H54 (cell line): Measurements from ENCODE around the gene BEND5.

ENCODE experiments used
- DNase-seq: peaks from one replicate; pipeline ENCODE4 v3.0.0; 2011; ENCODE audit warnings: low spot score, mixed read lengths; ENCODE audit not compliant: insufficient read length
- FAIRE-seq: peaks from 3 replicates; lab custom pipeline; 2011; peaks lifted over from hg19 to GRCh38; lab: Jason Lieb, UNC
- POLR2A ChIP-seq: IDR thresholded peaks from 2 replicates; pipeline ENCODE4 v1.6.1; 2011; ENCODE audit warnings: low read depth, mild to moderate bottlenecking, low read length

BEND5 gene

DNA sequence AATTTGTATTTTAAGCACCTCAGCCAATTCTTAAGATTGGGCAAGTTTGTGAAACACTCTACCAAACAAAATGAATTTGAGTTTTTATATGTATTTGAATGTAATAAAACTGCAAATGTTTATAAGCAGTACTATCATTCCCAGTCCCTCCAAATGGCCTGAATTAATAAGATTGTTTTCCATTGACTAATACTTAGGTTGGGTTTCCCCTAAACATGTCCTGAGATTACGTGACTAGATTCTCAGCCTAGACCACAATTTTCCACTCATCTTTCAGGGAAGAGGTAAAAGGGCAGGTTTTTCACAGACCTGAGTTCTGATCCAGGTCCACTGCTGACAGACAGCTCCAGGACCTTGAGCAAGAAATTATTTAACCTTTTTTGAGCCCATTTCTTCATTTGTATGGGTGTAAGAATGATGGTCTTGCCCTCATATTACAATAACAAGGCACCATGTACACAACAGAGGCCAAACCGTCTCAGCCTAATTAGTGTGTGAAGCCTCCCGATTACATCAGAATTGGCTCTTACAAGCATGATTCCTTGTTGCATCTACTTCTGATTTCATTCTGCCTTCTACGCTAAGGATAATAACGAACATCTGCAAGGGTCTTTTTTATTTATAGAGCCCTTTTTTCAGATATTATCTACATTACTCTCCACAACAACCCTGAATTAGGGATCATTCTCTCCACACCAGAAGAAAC, 51.2 kb downstream of the BEND5 start:
- TF ChIP-seq POLR2A, result no peak
- DNase-seq (no peak), FAIRE-seq (no peak)

DNA sequence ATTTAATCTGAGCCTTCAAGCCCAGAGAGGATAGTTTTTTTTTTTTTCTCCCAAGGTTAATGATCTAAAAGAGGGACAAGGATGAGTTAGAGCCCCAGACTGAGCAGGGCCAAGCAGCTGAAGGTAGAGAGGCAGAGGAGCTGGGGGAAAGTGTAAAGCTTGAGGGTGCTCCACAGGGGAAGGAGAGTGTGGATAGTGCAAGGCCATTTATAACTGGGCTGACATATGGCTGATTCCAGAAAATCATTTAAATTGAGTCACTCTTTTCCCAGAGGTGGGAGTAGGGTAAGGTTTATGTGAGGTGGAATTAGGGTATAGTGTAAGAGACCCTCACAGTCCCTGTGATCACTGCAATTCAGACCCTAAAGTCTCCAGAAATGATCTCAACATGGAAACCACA, 55.8 kb downstream of the BEND5 start:
- no peak for TF ChIP-seq POLR2A
- FAIRE-seq (no peak), DNase-seq (no peak)

DNA sequence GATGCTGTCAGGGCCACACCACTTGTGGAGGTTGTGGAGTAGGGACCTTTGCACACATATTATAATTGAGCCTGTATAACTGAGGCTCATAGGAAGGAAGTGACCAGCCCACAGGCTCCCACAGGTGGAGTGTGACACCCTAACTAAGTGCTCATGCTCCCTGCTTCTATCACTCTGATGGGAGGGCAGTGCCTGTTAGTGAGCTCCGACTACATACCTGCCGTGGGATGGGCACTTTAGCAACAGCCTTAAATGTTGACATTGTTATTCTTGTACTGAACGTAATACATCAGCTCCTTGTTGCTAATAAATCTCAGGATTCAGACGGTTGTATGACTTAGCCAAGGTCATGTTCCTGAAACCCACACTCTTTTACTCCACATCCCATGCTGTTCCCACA, 58.0 kb downstream of the BEND5 start:
- no peak for TF ChIP-seq POLR2A
- no peak for FAIRE-seq
- DNase-seq, result no peak

DNA sequence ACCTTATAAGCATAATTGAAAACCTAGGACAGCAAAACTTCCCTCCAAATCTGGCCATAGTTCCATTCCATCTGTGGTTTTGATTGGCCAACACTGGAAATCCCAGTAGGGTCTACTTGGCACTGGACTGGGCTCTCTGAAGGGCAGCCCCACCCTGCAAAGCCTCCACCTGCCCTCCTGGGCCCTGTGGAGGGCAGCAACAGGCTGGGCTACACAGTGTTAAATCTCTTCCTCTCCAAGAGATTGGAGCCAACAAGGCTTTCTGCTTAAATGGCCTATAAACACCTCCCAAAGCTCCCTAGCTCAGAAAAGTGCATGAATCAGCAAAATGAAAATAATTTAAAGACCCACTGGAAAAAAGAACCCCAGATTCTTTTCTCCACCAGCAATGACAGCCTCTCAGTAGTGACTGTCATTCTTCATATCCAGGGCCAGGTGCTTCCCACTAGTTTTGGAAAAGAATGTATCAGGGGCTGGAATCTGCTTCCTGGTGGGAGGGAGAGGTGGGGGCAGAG, 58.5 kb downstream of the BEND5 start:
- DNase-seq, result no peak
- no peak for TF ChIP-seq POLR2A
- no peak for FAIRE-seq

DNA sequence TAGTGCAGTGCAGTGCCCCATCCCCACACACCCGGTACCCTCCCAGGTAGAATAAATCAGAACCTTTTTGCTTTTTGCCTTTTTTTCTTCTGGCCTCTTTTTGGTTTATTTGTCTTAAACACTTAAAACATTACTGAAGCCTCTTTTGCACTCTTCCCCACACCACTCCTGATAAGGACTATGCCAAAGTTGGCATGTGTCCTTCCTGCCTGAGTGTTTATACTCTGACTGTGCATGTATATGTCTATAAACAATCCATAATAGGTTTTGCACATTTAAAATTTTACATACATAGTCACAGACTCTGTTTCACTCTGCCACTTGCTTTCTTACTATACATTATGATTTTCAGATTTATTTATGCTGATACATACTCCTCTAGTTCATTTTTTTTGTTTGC, 59.6 kb downstream of the BEND5 start:
- FAIRE-seq, result no peak
- DNase-seq, result no peak
- TF ChIP-seq POLR2A, result no peak

DNA sequence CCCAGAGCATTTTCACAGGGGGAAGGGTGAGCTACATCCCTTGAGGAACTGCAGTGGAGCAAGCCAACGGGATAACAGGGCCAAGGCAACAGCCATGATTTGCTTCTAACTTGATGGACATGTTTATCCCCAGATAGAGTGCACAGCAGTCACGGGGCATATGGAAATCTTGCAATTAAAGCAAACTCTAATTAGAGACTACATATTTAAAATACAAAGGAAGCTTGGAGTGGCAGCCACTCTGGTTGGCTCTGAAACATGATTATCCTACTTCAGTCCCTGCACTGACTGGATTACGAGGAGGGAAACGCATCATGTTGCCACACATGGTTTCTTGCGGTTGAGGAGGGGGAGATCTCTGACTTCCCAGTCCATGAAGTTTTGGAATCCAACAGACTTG, 60.8 kb downstream of the BEND5 start:
- DNase-seq, result no peak
- no peak for TF ChIP-seq POLR2A
- no peak for FAIRE-seq

DNA sequence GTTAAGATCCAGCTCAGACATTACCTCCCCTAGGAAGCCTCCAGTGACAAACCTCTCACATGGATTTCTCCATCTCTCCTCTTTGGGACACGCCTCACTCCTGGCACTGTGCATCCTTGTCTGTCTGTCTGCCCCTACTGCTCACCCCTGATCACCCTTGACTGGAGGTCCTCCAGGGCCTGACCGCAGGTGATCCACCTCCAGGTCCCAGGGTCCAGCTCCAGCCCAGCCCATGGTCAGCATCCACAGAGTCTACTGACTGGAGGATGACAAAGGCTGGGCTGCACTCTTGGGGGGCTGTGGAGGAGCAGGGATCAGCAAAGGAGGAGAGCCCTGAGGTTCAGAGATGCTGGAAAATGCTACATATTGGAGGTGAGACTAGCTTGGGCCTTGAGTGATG, 65.8 kb downstream of the BEND5 start:
- no peak for FAIRE-seq
- TF ChIP-seq POLR2A, result no peak
- DNase-seq, result no peak

DNA sequence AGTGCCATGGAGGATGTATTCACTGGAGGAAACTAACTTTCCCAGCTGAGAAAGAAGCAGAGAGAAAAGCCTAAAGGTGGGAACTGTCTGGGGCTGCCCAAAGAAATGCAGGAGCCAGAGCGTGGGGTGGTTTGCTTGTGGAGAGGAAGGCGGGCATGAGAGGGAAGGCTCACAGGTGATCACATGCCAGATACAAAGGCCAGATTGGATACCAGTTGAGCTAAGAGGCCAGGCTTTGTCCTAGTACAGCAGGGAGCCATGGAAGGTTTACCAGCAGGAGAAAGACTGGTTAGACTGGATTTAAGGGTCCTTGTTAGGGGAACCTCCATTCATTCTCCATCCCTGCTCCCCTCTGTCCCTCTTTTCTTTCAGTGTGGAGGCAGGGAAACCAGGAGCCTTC, 66.4 kb downstream of the BEND5 start:
- DNase-seq (no peak), FAIRE-seq (no peak)
- TF ChIP-seq POLR2A, result no peak

DNA sequence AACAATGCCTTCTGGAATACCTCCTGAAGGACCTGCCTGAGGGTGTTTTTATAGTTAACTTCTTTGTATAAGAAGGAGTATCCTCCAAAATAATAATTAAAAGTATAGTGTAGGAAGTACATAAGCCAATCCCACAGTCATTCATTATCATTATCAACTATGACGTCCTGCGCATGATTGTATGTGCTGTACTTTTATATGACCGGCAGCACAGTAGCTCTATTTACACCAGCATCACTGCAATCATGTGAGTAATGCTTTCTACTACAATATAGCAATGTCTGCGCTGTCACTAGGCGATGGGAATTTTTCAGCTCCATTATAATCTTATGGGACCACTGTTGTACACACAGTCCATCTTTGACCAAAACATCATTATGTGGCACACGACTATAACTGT, 72.0 kb downstream of the BEND5 start:
- DNase-seq, result no peak
- no peak for TF ChIP-seq POLR2A

DNA sequence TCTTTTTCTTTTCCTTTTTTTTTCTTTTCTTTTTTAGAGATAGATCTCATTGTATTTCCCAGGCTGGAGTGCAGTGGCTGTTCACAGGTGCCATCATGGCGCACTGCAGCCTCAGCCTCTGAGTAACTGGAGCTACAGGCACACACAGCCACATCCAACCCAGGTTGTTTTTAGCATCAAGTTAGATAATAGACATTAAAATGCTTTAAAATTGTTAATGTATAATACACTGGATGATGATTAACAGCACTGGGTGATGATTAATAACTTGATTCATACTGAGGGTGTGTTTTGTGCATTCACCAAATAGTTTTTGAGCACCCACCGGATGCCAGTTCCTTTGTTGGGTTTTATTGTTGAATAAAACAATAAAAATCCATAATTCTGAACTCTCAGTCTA, 75.2 kb downstream of the BEND5 start:
- no peak for TF ChIP-seq POLR2A
- FAIRE-seq, result no peak
- DNase-seq, result no peak

More for the DNA sequence above, 72.0 kb downstream of the BEND5 start:
- FAIRE-seq, result no peak

DNA sequence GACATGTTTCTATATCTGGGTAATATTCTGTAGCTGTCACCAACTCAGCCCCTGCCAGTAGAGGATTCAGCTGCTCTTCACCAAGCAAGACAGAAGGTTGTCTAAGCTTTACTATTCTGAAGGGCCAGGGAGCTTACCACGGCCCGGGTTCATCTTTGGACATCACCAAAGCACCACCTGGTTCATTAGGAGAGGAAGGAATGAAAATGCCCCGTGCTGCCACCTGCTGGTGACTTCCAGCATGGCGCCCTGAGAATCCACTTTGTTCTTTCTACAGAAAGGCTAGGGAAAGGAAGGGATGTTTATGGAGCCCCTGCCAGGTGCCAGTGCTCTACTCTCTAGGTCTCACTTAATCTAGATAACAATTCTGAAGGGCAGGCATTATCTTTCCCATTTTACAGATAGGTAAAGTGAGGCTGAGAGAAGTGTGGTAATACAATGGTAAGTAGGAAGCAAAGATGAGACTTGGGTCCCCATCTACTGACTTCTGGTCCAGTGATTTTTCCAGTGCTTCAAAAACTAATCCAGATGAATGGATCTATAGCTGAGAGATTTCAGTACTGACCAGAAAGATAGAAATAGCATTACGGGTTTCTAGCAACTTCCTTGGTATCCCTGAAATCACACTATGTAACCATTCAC, 79.5 kb downstream of the BEND5 start:
- FAIRE-seq (no peak), DNase-seq (peak; percentile 11)
- no peak for TF ChIP-seq POLR2A

DNA sequence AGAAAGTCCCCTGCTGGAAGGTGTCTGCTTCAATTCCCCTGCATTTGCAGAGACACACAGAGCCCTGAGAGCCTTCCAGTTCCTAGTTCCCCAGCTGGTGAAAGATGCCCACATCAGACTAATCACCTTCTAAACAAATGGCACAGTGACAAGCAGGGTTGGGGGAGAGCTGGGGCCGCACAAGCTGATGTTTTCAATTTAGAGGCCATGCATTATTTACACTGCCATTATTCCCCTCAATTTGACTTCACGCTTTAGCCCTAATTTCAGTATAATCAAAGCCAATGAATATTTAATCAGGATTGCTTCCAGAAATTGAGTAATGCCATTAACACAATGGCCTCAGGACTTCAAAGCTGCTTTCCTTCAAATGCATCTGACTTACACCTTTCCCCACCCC, 81.5 kb downstream of the BEND5 start:
- TF ChIP-seq POLR2A, result no peak
- DNase-seq, result no peak

DNA sequence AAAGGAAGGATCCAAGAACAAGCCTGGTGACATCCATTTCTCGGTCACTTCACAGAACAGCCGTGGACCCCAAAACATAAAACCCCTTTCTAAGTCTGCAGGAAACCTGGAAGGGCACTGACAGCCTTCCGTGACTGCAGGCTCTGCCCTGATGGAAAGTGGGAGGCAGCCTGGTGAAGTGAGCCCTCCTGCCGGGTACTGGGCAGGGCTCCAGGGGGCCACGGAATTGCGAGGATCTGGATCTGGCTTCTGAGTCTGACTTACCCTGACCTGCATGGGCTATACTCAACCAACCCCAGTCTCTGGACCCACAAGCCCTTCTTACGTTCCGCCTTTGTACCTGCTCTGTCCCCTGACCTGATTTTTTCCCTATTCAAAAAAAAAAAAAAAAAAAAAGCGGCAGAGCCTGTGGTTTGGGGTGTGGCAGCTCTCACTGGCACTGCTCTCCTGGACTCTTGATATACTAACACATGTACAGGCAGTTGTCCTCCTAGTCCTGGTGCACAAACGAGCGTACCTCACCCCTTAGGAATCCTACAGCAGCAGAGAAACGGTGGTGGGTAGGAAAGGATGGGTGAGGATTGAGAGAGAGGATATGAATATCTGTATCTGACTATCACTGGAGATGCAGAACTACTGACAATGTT, 82.9 kb downstream of the BEND5 start:
- TF ChIP-seq POLR2A, result no peak
- FAIRE-seq (no peak), DNase-seq (no peak)

More for the DNA sequence above, 81.5 kb downstream of the BEND5 start:
- no peak for FAIRE-seq

DNA sequence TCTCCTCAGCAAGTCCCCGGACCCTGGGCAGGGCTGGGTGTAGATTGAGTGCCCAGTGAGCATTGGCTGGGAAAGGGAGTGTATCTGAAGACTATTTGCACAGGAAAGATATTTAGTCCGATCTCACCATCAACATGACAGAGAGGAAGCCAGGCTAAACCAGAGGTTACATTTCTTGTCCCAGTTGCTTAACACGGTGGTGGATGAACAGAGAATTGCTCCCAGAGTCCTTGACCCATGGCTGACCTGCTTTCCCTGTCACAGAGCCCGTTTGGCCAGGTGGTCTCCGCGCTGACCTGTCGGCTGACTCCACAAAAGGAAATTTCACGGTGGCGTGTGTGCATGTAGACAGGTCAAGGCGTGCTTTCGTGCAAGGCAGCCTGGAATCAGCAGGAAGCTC, 83.5 kb downstream of the BEND5 start:
- no peak for FAIRE-seq
- DNase-seq, result no peak
- no peak for TF ChIP-seq POLR2A
